Measurements from ENCODE around the gene RGL1. TPM values are rescaled to one million over a fixed set of nuclear protein-coding genes. Genes with fewer than 3 reads are reported as not detected.

RGL1 gene
- total RNA-seq, 4 donors from 2014 or later = 4.0 to 5.1 (median 4.8) TPM

- no peaks in the 10 kb centered on the region for H3K27me3 ChIP-seq
- peak overlapping the region; percentile 36 to 61 (median 54) for H3K27ac ChIP-seq
- DNase-seq = peak; percentile 33 to 70
- intact Hi-C loops (cut with DNase I; ENCODE audit: low total_unique reads) = no loop called here
- H3K4me3 ChIP-seq = no peak overlapping the region
- H3K4me1 ChIP-seq = peaks cover 4 to 21% of the 10 kb centered on the region in 2 donors
- no peaks in the 10 kb centered on the region for H3K9me3 ChIP-seq
- no peak for TF ChIP-seq CTCF (IDR thresholded peaks at IDR 0.05 in 4 of 5, conservative IDR thresholded peaks at IDR 0.05 in 1 of 5)
- TF ChIP-seq POLR2A (IDR thresholded peaks at IDR 0.05) = peak in 1 of 2 donors; percentile 36
- H3K36me3 ChIP-seq = no peaks in the 10 kb centered on the region
- in situ Hi-C loops (cut with MboI; ENCODE audit: low sequenced_read_pairs in 4 of 4) = no loop called here
- ATAC-seq = peak; percentile 81 to 92
These were observed 138.2 kb downstream of the RGL1 start for GRCh38 chr1:183942933-183943693.

DNA sequence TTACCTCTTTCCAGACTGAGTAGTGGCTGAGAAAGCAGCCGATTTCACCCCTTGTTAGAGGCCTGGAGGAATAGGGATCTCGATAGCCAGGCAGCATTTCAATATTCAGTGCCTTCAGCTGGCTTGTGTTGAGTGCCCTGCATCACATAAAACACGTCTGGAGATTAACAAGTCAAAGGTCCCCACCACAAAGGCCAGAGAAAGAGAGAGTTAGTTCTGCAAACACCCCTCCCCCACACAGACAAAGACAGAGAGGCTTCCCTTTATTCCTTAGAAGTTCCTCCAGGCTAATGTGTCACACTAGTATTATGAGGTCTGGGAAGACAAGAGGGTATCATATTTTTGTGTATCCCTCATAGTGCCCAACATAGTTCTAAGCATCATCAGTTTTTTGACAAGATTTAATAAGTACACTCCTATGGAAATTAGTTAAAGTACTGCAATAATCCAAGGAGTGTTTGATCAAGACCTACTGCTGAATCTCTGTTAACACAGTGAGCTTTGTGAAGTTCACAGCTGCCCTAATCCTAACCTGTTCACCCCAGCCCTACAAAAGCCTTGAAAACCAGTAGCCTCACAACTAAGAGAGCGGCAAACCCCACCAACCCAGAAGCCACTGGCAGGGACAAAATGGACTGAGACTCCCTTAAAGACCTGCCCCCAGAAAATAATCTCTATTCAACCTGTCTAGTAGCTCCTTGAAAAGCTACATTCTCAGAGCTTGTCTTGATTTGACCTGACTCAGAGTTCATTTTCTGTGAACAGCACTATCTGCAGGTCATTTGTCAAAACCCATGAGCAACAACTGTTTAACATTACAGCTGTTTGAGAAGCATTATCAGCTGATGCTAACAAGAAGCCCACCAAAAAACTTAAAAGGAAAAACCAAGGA, 140.8 kb downstream of the RGL1 start:
- in situ Hi-C loops (cut with MboI; ENCODE audit: low sequenced_read_pairs in 4 of 4) = no loop called here
- intact Hi-C loops (cut with DNase I; ENCODE audit: low total_unique reads) = no loop called here

GRCh38 chr1:183946320-183946613, 141.3 kb downstream of the RGL1 start:
- DNase-seq (no peak), ATAC-seq (no peak)
- in situ Hi-C loops (cut with MboI; ENCODE audit: low sequenced_read_pairs in 4 of 4) (no loop called here), intact Hi-C loops (cut with DNase I; ENCODE audit: low total_unique reads) (no loop called here)
- peaks cover 4 to 21% of the 10 kb centered on the region in 2 donors for H3K4me1 ChIP-seq
- no peak overlapping the region for H3K4me3 ChIP-seq
- H3K27ac ChIP-seq = peak overlapping the region in 2 of 4 donors; percentile 30 to 35
- peaks cover 0 to 5% of the 10 kb centered on the region in 2 donors for H3K36me3 ChIP-seq
- H3K9me3 ChIP-seq = no peaks in the 10 kb centered on the region
- TF ChIP-seq CTCF (IDR thresholded peaks at IDR 0.05 in 4 of 5, conservative IDR thresholded peaks at IDR 0.05 in 1 of 5) (no peak), POLR2A (IDR thresholded peaks at IDR 0.05) (no peak)
- H3K27me3 ChIP-seq = no peaks in the 10 kb centered on the region

More for the DNA sequence above, 140.8 kb downstream of the RGL1 start:
- DNase-seq (no peak), ATAC-seq (no peak)
- TF ChIP-seq POLR2A (IDR thresholded peaks at IDR 0.05) = no peak
- no peak for TF ChIP-seq CTCF (IDR thresholded peaks at IDR 0.05 in 4 of 5, conservative IDR thresholded peaks at IDR 0.05 in 1 of 5)
- Histone ChIP-seq H3K27ac (peak overlapping the region; percentile 14 to 35 (median 27)), H3K36me3 (peaks cover 0 to 3% of the 10 kb centered on the region in 2 donors), H3K4me3 (no peak overlapping the region), H3K27me3 (no peaks in the 10 kb centered on the region), H3K9me3 (no peaks in the 10 kb centered on the region), H3K4me1 (peaks cover 4 to 21% of the 10 kb centered on the region in 2 donors)

DNA sequence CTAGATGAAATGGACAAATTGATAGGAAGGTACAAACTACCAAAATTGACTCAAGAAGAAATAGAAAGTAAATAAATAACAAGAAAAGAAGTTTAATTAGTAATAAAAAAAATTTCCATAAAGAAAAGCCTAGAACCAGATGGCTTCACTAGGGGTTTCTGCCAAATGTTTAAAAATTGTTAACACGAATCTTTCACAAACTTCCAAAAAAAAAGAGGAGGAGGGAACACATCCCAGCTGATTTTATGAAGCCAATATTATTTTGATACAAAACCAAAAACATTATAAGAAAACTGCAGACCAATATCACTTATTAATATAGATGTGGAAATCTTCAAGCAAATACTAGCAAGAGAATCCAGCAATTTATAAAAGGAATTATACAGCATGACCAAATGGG, 143.1 kb downstream of the RGL1 start:
- Histone ChIP-seq H3K36me3 (peaks cover 0 to 5% of the 10 kb centered on the region in 2 donors), H3K4me3 (no peak overlapping the region), H3K27me3 (no peaks in the 10 kb centered on the region), H3K27ac (no peak overlapping the region), H3K9me3 (no peaks in the 10 kb centered on the region), H3K4me1 (peaks cover 4 to 21% of the 10 kb centered on the region in 2 donors)
- no peak for TF ChIP-seq CTCF (IDR thresholded peaks at IDR 0.05 in 4 of 5, conservative IDR thresholded peaks at IDR 0.05 in 1 of 5)
- no peak for TF ChIP-seq POLR2A (IDR thresholded peaks at IDR 0.05)
- in situ Hi-C loops (cut with MboI; ENCODE audit: low sequenced_read_pairs in 4 of 4) (no loop called here), intact Hi-C loops (cut with DNase I; ENCODE audit: low total_unique reads) (no loop called here)
- ATAC-seq (no peak), DNase-seq (no peak)
